K562 (cell line): Measurements from ENCODE around the gene CENPB. TPM values are rescaled to one million over a fixed set of nuclear protein-coding genes. Genes with fewer than 3 reads are reported as not detected.

Experiments used
- ARID3B ChIP-seq: fragments of 250-450 bp; sonication (Bioruptor Pico); IDR thresholded peaks from 2 replicates; pipeline ENCODE4 v1.4.0; 2020; ENCODE audit warnings: borderline replicate concordance
- ASH1L ChIP-seq: fragments of 450-650 bp; IDR thresholded peaks from 2 replicates; pipeline ENCODE4 v1.6.1; 2018; ENCODE audit warnings: borderline replicate concordance, mild to moderate bottlenecking, low read depth; ENCODE audit not compliant: partially characterized antibody
- CHD1 ChIP-seq: fragments of 200-600 bp; sonication (generic); IDR thresholded peaks from one replicate; pipeline ENCODE4 v1.6.1; 2012; ENCODE audit warnings: mild to moderate bottlenecking, moderate library complexity, low read length, inconsistent platforms
- CLOCK ChIP-seq: fragments of 250-450 bp; sonication (Bioruptor Pico); IDR thresholded peaks from 2 replicates; pipeline ENCODE4 v1.4.0; 2020; ENCODE audit warnings: mild to moderate bottlenecking, moderate library complexity, borderline replicate concordance
- CSDE1 ChIP-seq, 2 experiments: fragments of 450-650 bp; IDR thresholded peaks; 2 replicates each; pipeline ENCODE4 v1.6.1; 2016; ENCODE audit warnings: mild to moderate bottlenecking in 1 of 2
- DPF2 ChIP-seq: fragments of 450-650 bp; IDR thresholded peaks from 2 replicates; pipeline ENCODE4 v1.6.1; 2016
- EHMT2 ChIP-seq: fragments of 450-650 bp; IDR thresholded peaks from 2 replicates; pipeline ENCODE4 v1.6.1; 2018; ENCODE audit warnings: antibody characterized with exemption
- FOXM1 ChIP-seq, 2 experiments: fragments of 450-650 bp in 1 of 2; sonication (generic) in 1 of 2; formaldehyde crosslinking in 1 of 2; IDR thresholded peaks; 2 replicates each; pipeline versions ENCODE4 v1.6.1 to v1.9.0; 2017 to 2022; ENCODE audit warnings: low read depth in 2 of 2, mild to moderate bottlenecking in 2 of 2, missing genetic modification reagents in 1 of 2, moderate library complexity in 1 of 2
- GATAD2A ChIP-seq: fragments of 450-650 bp; IDR thresholded peaks from 2 replicates; pipeline ENCODE4 v1.6.1; 2017
- HLTF ChIP-seq: fragments of 450-650 bp; IDR thresholded peaks from 2 replicates; pipeline ENCODE4 v1.6.1; 2016
- ILK ChIP-seq: fragments of 450-650 bp; IDR thresholded peaks from 2 replicates; pipeline ENCODE4 v1.6.1; 2016; ENCODE audit warnings: missing genetic modification characterization, low read depth, mild to moderate bottlenecking, missing compliant biosample characterization, moderate library complexity, borderline replicate concordance
- MEIS2 ChIP-seq: fragments of 450-650 bp; IDR thresholded peaks from 2 replicates; pipeline ENCODE4 v1.6.1; 2014; ENCODE audit warnings: mild to moderate bottlenecking; ENCODE audit not compliant: partially characterized antibody
- MTA3 ChIP-seq: fragments of 450-650 bp; formaldehyde crosslinking; IDR thresholded peaks from 2 replicates; pipeline ENCODE4 v1.6.1; 2017; ENCODE audit warnings: mild to moderate bottlenecking, borderline replicate concordance
- NCOA4 ChIP-seq: fragments of 450-650 bp; IDR thresholded peaks from 2 replicates; pipeline ENCODE4 v1.6.1; 2018; ENCODE audit warnings: mild to moderate bottlenecking; ENCODE audit not compliant: partially characterized antibody
- NFATC3 ChIP-seq: fragments of 450-650 bp; IDR thresholded peaks from 2 replicates; pipeline ENCODE4 v1.6.1; 2017; ENCODE audit warnings: mild to moderate bottlenecking
- NR4A1 ChIP-seq, 2 experiments: fragments of 250-450 bp in 1 of 2; fragments of 450-650 bp in 1 of 2; sonication (Bioruptor Pico) in 1 of 2; IDR thresholded peaks; 2 replicates each; pipeline versions ENCODE4 v1.4.0 to v1.6.1; 2016 to 2020; ENCODE audit warnings: mild to moderate bottlenecking in 2 of 2, missing compliant biosample characterization in 1 of 2, missing genetic modification characterization in 1 of 2, moderate library complexity in 1 of 2
- PHF8 ChIP-seq: fragments of 200-600 bp; sonication (generic); IDR thresholded peaks from 2 replicates; pipeline ENCODE4 v1.6.1; 2012; ENCODE audit warnings: mixed run types, mild to moderate bottlenecking, inconsistent platforms, low read length, moderate library complexity, borderline replicate concordance
- POLR2G ChIP-seq: fragments of 200-400 bp; formaldehyde crosslinking; IDR thresholded peaks from 2 replicates; pipeline ENCODE4 v1.6.1; 2017; ENCODE audit warnings: low read depth, mild to moderate bottlenecking, antibody characterized with exemption, low read length, moderate library complexity
- RBFOX2 ChIP-seq: fragments of 200-400 bp; formaldehyde crosslinking; IDR thresholded peaks from 2 replicates; pipeline ENCODE4 v1.6.1; 2017; ENCODE audit warnings: low read depth, mild to moderate bottlenecking, low read length, moderate library complexity
- RBM14 ChIP-seq: fragments of 200-400 bp; formaldehyde crosslinking; IDR thresholded peaks from 2 replicates; pipeline ENCODE4 v1.6.1; 2018; ENCODE audit warnings: low read depth, mild to moderate bottlenecking, low read length, moderate library complexity, borderline replicate concordance; ENCODE audit not compliant: insufficient read depth
- SNAPC5 ChIP-seq: fragments of 250-450 bp; sonication (Bioruptor Pico); IDR thresholded peaks from 2 replicates; pipeline ENCODE4 v1.8.0; 2021; ENCODE audit warnings: moderate library complexity, mild to moderate bottlenecking, inconsistent platforms
- SRF ChIP-seq, 2 experiments: fragments of 250-450, 450-650 bp in 1 of 2; sonication (Bioruptor Pico) in 1 of 2; sonication (generic) in 1 of 2; formaldehyde crosslinking; IDR thresholded peaks; 2 replicates each; pipeline versions ENCODE4 v1.5.0 to v1.5.1; 2020 to 2022; ENCODE audit warnings: mild to moderate bottlenecking in 1 of 2, missing genetic modification reagents in 1 of 2
- ZC3H11A ChIP-seq: IDR thresholded peaks from 2 replicates; pipeline ENCODE4 v1.6.1; 2012; ENCODE audit warnings: low read depth, low read length, improper control_type of control experiment
- polyA plus RNA-seq, 8 experiments: library from polyadenylated mRNA; depleted of rRNA in 4 of 8; stranded (reverse) in 5 of 8; unstranded in 3 of 8; fragments of >200 nt; fragmentation: Nextera tagmentation in 2 of 8; fragmentation: Illumina TruSeq in 1 of 8; extraction: Ambion mirVana in 2 of 8; extraction: Trizol in 1 of 8; gene quantifications; 2 replicates each; pipeline versions ENCODE4 v1.2.1 to v1.2.3, GENCODE V29; 2011 to 2014; ENCODE audit warnings: inconsistent platforms in 1 of 8, missing spikeins in 1 of 8
- total RNA-seq, 7 experiments: library from RNA; depleted of rRNA in 6 of 7; stranded (reverse); fragments of >200 nt in 6 of 7; fragmentation: Illumina TruSeq in 2 of 7; extraction: Trizol in 2 of 7; gene quantifications; 2 replicates each; pipeline versions ENCODE4 v1.2.1 to v1.2.3, GENCODE V29; 2011 to 2021; ENCODE audit warnings: low replicate concordance in 1 of 7

The CENPB gene
- total and polyA plus RNA-seq, 9 of the 15 experiments (the other 6 are each of a cell fraction or from before 2014, with no cell fraction given), result 0.17 to 70.8 (median 24.9) TPM

- no peak for TF ChIP-seq ILK (tag)
- TF ChIP-seq SNAPC5 (CRISPR knock-in tag), result no peak
- TF ChIP-seq MEIS2, result peak; percentile 5
- TF ChIP-seq NFATC3, result no peak
- TF ChIP-seq SRF (CRISPR knock-in tag; IDR thresholded peaks at IDR 0.05), result no peak
- no peak for TF ChIP-seq NCOA4
- TF ChIP-seq RBFOX2, result peak; percentile 72
- TF ChIP-seq RBM14, result no peak
- peak; percentile 96 for TF ChIP-seq FOXM1 (IDR thresholded peaks at IDR 0.05; ENCODE audit: low read depth)
- TF ChIP-seq FOXM1 (CRISPR knock-in tag; IDR thresholded peaks at IDR 0.05; ENCODE audit: low read depth), result peak; percentile 98; the same call in 1 of the 2 replicates
- TF ChIP-seq ZC3H11A, result no peak
- peak; percentile 76 for TF ChIP-seq POLR2G
- 0 out of 2 replicates have a peak, but pooled peaks have one; percentile 43 for TF ChIP-seq GATAD2A
- peak; percentile 63; the same call in 1 of the 2 replicates for TF ChIP-seq MTA3
- no peak for TF ChIP-seq ASH1L
- TF ChIP-seq NR4A1 (CRISPR knock-in tag; IDR thresholded peaks at IDR 0.05), result no peak
- no peak for TF ChIP-seq NR4A1 (tag; IDR thresholded peaks at IDR 0.05)
- TF ChIP-seq CHD1, result peak; percentile 73
- TF ChIP-seq CLOCK (CRISPR knock-in tag), result no peak
- TF ChIP-seq DPF2, result peak; percentile 29; the same call in 1 of the 2 replicates
- no peak for TF ChIP-seq HLTF
- TF ChIP-seq EHMT2, result no peak
- TF ChIP-seq PHF8, result peak; percentile 77; the same call in 1 of the 2 replicates
- TF ChIP-seq ARID3B (CRISPR knock-in tag), result no peak
- no peak for TF ChIP-seq CSDE1 (IDR thresholded peaks at IDR 0.05)
Observed at GRCh38 chr20:3795511-3796468, 9.2 kb upstream of the CENPB start, which contains the start of gene CDC25B (continued).
